ENCODE data around the gene MED8.
"Not testable (repeated sequence)": the region's sequence is repeated elsewhere in the genome, so short reads cannot be mapped to it uniquely, and the experiment has no call there.

Gene MED8

DNA sequence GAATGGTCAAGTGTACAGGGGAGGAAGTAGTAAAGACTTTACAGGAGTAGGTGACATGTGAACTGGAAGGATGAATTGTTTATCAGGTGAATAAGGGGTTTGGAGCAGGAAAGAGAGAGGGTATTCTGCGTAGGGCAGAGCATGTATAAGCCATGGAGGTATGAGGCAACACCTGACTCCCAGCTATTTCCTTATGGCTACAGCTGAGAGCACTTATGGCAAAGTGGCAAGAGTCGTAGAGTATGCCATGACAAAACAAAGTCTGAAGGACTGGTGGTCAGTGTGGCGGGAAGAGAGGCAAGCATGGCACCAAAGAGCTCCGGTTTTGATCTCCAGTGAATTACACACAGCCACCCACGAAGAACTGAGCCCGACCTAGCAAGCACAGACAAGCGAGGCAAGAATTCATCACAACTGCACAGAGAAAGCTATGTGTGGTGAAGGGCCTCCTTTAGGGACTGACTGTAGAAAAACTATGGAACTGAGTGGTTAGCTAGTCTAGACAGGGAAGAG, 12.8 kb downstream of the MED8 start:
- peaks cover 13% of the 10 kb centered on the region for H3K4me1 Mint-ChIP-seq
- no peaks in the 10 kb centered on the region for H3K27me3 Mint-ChIP-seq
- peaks cover 8% of the 10 kb centered on the region for H3K36me3 Mint-ChIP-seq
- H3K4me3 Mint-ChIP-seq: no peak overlapping the region
- no peaks in the 10 kb centered on the region for H3K9me3 Mint-ChIP-seq
- H3K27ac Mint-ChIP-seq: peak overlapping the region; percentile 20

DNA sequence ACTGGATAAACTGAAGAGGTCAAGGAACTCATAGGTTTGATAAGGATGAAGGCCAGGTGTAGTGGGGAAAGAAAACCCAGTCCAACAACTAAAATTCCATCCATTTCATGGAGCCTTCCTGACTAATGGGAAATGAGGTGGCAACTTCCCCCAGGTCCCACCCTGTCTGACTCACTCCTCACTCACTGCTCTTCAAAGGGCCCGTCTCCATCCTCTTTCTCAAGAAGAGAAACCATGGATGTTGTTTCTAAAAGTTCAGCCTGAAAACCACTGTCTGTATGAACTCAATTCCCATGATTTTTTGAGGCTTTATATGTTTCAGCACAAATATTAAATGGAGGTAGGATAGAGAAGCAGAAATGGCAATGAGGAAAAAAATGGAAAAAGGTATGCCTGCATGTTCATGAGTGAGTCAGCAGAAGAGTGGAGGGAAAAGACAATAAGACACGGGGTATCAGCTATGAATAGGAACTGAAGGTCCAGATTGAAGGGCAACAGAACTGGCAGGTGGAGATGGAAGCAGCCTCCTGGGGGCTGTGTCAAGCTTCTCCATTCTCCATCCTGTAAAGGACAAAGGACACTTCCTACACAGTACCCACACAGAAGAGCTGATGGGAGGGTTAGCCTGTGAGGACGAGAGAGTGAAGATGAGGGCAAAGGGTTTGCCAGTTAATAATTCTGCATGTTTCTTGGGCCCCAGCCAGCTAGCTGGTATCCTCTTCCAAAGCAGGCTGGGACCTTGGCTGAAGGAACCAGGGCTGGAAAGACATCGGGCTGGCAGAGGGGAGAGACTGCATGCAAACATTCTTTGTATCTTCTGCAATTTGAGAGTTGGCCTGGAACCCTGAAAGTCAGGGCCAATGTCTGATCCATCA, 16.3 kb downstream of the MED8 start:
- H3K27me3 Mint-ChIP-seq: no peaks in the 10 kb centered on the region
- peaks cover 25% of the 10 kb centered on the region for H3K4me1 Mint-ChIP-seq
- H3K27ac Mint-ChIP-seq: no peak overlapping the region
- peaks cover 1% of the 10 kb centered on the region for H3K36me3 Mint-ChIP-seq
- H3K4me3 Mint-ChIP-seq: no peak overlapping the region
- H3K9me3 Mint-ChIP-seq: no peaks in the 10 kb centered on the region

DNA sequence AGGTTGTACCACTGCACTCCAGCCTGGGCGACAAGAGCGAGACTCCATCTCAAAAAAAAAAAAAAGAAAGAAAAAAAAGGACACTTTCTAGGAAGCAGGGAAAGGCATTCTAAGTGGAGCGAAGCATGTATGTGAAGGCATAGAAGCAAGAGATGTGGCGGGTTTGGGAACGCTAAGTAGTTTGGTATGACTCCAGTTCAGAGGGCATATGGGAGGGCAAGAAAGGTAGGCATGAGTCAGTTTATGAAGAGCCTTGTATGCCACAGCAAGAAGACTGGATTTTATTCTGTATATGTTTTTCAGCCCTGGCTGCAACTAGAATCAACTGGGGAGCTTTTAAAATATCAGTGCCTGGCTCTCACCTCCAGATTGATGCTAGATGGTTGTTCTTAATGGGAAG, 17.4 kb downstream of the MED8 start:
- H3K27ac Mint-ChIP-seq: no peak overlapping the region
- H3K36me3 Mint-ChIP-seq: no peaks in the 10 kb centered on the region
- no peaks in the 10 kb centered on the region for H3K9me3 Mint-ChIP-seq
- no peaks in the 10 kb centered on the region for H3K27me3 Mint-ChIP-seq
- peaks cover 27% of the 10 kb centered on the region for H3K4me1 Mint-ChIP-seq
- H3K4me3 Mint-ChIP-seq: no peak overlapping the region

DNA sequence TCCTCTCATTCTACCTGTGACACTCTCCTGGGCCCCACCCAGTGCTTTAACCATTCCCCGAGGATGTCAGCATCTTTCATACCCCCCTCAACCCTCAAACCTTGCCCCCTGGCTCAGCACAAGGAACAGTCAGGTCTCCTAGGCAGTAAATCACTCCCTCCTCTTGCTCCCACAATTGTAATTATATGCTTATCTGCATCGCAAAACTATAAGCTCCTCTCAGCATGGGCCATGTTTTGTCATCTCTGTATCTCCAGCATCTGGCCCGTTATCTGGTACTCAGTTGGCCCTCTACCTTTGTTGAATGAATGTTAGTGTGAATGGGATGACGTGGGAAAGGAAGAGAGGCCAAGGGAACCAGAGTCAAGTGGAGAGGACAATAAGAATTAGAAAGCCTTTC, 19.0 kb downstream of the MED8 start:
- Mint-ChIP-seq H3K4me3 (no peak overlapping the region), H3K27me3 (no peaks in the 10 kb centered on the region), H3K36me3 (no peaks in the 10 kb centered on the region), H3K9me3 (no peaks in the 10 kb centered on the region), H3K4me1 (peaks cover 29% of the 10 kb centered on the region), H3K27ac (peak overlapping the region; percentile 44)

DNA sequence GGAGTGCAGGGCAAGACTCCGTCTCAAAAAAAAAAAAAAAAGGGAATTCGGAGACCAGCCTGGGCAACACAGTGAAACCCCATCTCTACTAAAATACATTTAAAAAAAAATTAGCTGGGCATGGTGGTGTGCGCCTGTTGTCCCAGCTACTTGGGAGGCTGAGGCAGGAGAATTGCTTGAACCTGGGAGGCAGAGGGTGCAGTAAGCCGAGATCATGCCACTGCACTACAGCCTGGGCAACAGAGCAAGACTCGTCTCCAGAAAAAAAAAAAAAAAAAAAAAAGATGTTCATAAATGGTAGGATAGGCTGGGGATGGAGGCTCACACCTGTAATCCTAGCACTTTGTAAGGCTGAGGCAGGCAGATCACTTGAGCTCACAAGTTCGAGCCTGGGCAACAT, 19.8 kb downstream of the MED8 start:
- H3K9me3 Mint-ChIP-seq, H3K27ac Mint-ChIP-seq, H3K4me3 Mint-ChIP-seq, H3K36me3 Mint-ChIP-seq, H3K27me3 Mint-ChIP-seq: not testable (repeated sequence)
- H3K4me1 Mint-ChIP-seq: peaks cover 36% of the 10 kb centered on the region

DNA sequence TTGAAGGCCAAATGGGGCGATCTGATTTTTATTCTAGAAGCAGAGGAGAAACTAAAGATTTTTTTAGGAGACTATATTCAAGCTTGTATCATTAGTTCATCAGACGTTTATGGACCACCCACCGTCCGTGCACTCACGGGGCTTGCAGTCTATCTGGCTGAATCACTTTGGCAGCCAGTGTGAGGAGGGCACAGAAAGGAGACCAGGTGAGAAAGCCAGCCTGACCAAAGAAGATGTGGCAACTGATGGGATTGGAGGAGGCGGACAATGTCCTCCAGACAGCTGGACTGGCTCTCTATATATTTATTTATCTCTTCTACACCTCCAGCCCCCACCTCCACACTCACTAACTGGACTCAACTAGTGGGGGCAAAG, 21.0 kb downstream of the MED8 start:
- H3K9me3 Mint-ChIP-seq: no peaks in the 10 kb centered on the region
- peaks cover 3% of the 10 kb centered on the region for H3K36me3 Mint-ChIP-seq
- H3K4me3 Mint-ChIP-seq: peak overlapping the region; percentile 94
- H3K27me3 Mint-ChIP-seq: no peaks in the 10 kb centered on the region
- H3K4me1 Mint-ChIP-seq: peaks cover 36% of the 10 kb centered on the region
- peak overlapping the region; percentile 88 for H3K27ac Mint-ChIP-seq

DNA sequence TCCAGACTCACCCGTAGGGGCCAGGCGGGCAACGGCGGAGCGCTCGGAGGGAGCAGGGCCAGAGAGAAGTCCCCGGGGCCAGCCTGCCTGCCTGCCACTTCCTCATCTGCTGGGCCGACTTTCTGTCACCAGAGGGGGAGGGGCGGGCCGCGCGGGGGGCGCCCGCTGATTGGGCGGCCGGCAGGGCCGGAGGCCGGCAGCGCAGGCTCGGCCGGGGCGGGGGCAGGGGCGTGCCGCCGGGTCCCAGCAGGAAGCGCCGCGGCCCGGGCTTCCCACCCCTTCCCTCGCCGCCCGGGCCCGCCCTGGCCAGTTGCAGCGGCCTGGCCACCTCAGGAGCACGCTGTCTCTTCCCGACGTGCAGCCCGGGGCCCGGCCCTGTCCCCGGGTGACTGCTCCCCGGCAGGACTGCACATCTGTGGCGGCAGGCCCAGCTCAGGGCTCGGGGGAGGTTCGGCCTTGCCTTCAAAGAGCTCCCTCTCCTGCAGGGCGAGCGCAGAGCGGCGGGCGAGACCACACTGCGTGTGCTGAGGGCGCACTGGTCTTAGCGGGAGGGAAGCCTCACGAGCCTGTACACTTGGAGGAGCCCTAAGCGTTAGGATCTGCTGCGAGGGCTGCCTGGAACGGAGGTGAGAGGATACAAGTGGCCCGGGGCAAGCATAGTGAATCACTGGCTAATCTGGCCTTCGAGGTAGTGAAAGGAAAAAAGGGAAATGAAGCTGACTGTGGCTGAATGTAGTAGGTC, 21.5 kb downstream of the MED8 start, which contains the start of gene ELOVL1:
Gene ELOVL1, minus strand, starts transcription at position 108 of the 742 bp plus-strand sequence. CDS start 2,402 bp downstream, outside the sequence.
- Mint-ChIP-seq H3K27ac (peak within 1 kb of the TSS; percentile 96), H3K27me3 (no peaks in the 10 kb centered on the region), H3K9me3 (no peaks in the 10 kb centered on the region), H3K4me3 (peak within 1 kb of the TSS; percentile 94), H3K36me3 (peaks cover 3% of the 10 kb centered on the region), H3K4me1 (peaks cover 36% of the 10 kb centered on the region)

DNA sequence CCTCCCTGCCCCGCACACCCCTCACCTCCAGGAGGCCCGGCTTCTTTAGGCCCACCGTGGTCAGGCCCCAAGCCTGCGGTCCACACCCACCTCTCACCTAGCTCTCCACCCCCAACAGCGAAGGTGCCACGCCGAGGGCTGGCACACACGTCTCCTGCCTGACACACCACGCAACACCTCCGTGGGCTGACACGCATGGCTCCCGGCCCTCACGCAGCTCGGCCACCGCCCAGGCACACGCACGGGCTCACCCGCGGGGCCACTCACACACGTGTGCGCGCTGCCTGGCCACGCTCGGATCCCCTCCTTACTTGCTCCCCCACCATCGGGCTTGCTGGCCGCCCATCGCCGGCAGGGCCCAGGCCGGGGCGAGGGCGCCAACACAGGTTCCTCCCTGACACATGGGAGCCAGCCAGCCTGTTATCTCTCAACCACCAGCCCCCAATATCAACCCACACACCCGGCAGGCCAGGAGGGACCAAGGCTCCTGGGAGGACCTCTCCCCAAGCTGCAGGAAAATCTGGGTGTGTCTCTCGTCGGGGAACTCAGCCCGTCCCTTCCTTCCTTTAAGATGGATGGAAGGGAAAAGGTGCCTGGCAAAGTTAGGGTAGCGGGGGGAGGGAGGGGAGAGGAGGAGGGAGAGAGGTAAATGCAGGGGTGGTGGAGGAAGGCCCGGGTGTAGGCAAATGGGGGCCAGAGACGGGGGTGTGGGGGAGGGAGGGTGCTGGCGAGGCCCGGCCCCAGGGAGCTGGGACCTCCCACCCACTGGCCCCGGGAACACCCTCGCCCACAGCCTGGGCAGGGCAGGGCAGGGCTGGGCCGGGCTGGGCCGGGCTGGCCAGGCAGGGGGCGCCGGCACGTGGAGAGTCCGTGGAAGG, 22.3 kb downstream of the MED8 start:
- H3K4me3 Mint-ChIP-seq: peak overlapping the region; percentile 90
- H3K27me3 Mint-ChIP-seq: no peaks in the 10 kb centered on the region
- peaks cover 3% of the 10 kb centered on the region for H3K36me3 Mint-ChIP-seq

DNA sequence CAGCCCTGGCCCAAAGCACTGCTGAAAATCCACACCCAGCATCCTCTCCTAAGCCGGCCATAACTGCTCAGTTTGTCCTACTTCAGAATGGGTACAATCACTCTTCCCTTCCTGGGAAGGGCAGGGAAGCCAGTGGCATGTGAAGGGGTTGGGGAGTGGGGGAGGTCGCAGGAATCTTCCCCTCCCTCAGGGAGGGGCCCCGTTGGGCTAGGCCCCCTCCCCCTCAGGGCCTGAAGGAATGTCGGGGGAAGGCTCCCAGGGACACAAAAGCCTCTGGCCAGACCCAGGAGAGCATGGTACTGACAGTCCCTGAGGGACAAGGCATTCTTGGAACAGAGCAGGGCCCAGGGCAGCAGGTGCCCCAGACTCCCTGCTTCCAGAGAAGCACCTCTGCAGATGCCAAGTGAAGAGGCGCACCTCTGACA, 23.0 kb downstream of the MED8 start:
- H3K27ac Mint-ChIP-seq: peak overlapping the region; percentile 96
- H3K36me3 Mint-ChIP-seq: peaks cover 3% of the 10 kb centered on the region
- H3K9me3 Mint-ChIP-seq: no peaks in the 10 kb centered on the region
- H3K27me3 Mint-ChIP-seq: no peaks in the 10 kb centered on the region
- peak overlapping the region; percentile 90 for H3K4me3 Mint-ChIP-seq
- H3K4me1 Mint-ChIP-seq: peaks cover 36% of the 10 kb centered on the region

More for the DNA sequence above, 22.3 kb downstream of the MED8 start:
- H3K27ac Mint-ChIP-seq: peak overlapping the region; percentile 96
- peaks cover 36% of the 10 kb centered on the region for H3K4me1 Mint-ChIP-seq
- no peaks in the 10 kb centered on the region for H3K9me3 Mint-ChIP-seq

DNA sequence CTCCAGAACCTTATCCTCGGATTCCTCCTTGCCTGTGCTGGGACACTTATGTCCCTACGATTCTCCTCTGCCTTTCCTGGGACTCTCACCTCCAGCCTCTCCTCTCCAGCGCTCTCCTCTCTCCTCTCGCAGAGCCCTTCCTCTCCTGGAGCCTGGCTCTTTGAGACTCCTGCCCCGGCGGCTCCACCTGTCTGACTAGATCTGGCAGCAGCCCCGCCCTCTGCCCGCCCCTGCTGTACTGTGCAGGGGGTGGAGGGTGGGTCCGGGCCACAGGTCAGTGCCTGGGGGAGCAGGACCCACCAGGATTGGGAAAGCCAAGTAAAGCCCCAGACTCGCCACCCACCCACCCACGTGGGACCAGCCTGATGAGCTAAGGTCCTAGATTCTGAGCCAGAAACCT, 23.4 kb downstream of the MED8 start:
- Mint-ChIP-seq H3K4me1 (peaks cover 32% of the 10 kb centered on the region), H3K36me3 (peaks cover 3% of the 10 kb centered on the region), H3K4me3 (peak overlapping the region; percentile 90), H3K27me3 (no peaks in the 10 kb centered on the region), H3K9me3 (no peaks in the 10 kb centered on the region), H3K27ac (peak overlapping the region; percentile 69)

DNA sequence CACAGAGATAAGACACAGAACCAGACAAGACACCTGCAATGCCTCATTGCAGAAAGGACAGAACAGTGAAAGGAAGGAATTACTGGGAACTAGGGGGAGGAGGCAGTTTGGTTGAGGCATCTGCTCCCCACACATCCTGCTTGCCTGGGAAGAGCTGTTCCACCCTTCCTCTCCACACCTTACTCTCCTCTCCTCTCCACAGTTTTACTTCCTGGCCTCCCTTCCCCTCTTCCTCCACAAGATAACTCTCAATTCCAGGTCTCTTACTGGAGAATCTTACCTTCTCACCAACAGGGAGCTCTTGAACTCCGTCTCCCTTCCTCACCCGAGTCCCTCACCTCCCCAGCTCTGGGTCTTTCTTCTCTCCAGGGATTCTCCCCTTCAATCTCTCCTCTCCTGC, 23.9 kb downstream of the MED8 start:
- Mint-ChIP-seq H3K27me3 (no peaks in the 10 kb centered on the region), H3K4me3 (peak overlapping the region; percentile 90), H3K36me3 (peaks cover 3% of the 10 kb centered on the region), H3K9me3 (no peaks in the 10 kb centered on the region), H3K27ac (peak overlapping the region; percentile 69), H3K4me1 (peaks cover 27% of the 10 kb centered on the region)

DNA sequence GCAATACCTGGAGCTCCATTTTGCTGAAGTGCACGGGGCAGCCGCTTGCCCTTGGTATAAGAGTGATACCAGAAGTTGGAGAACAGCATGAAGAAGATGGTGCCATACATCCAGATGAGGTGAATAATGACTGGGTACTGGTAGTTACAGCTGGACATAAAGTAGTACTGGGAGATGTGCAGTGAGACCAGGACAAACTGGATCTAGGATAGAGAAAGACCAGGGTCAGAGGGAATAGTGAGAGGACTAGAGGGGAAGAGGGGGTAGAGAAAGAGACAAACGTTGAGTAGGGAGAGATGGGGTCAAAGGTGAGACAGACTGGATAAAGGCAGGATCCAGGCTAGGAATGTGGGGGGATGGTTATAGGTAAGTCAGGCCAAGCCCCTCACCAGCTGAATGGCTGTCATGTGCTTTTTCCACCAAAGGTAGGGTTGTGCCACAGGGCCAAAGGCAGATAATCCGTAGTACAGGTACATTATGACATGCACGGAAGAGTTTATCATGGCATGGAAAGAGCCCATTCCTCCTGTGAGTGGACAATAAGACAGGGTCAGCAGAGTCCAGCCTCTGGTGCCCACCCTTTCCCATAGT, 25.6 kb downstream of the MED8 start:
- H3K4me1 Mint-ChIP-seq: peaks cover 30% of the 10 kb centered on the region
- peaks cover 3% of the 10 kb centered on the region for H3K36me3 Mint-ChIP-seq
- no peak overlapping the region for H3K4me3 Mint-ChIP-seq
- H3K9me3 Mint-ChIP-seq: no peaks in the 10 kb centered on the region
- peak overlapping the region; percentile 42 for H3K27ac Mint-ChIP-seq
- no peaks in the 10 kb centered on the region for H3K27me3 Mint-ChIP-seq

DNA sequence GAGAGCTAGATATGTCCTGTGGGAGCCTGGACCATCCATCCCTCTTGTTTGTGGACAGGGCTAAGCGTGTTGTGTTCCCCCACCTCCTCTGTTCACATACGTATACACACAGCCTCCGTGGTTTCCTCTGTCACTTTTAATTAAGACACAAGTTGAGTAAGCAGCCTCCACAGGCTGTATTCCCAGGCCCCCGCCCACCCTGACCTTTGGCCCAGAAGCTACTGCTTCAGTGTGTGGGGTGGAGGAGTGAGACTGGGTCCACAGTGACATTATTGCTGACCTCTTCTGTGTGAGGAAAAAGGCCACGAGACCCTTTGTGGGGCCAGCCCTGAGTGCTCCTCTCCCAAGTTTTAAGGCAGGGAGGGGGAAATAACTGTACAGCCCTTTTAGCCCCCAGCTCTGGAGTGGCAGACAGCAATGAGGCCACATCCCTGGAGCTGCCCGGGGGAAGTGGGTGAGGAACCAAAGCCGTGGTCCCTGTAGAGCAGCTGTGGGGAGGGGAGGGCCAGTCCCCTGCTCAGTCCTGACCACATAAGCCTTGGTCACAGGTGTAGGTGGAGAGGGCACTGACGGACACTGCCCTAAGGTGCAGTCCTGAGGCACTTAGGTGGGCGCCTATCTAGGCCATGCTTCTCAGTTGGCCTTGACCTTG, 26.2 kb downstream of the MED8 start:
- Mint-ChIP-seq H3K4me1 (peaks cover 24% of the 10 kb centered on the region), H3K4me3 (no peak overlapping the region), H3K36me3 (peaks cover 3% of the 10 kb centered on the region), H3K27ac (no peak overlapping the region), H3K27me3 (no peaks in the 10 kb centered on the region), H3K9me3 (no peaks in the 10 kb centered on the region)

DNA sequence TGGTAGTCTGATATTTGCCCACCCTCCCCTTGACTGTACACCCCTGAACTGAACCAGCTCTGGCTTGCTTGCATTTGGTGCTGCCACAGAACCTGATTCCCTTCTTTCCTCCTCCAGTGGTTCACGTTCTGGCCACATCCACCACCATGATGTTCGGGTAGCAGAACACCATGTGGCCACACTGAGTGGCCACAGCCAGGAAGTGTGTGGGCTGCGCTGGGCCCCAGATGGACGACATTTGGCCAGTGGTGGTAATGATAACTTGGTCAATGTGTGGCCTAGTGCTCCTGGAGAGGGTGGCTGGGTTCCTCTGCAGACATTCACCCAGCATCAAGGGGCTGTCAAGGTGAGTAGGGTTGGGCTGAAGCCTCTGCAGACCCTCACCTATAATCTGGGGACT, 29.0 kb downstream of the MED8 start:
- Mint-ChIP-seq H3K9me3 (no peaks in the 10 kb centered on the region), H3K27ac (no peak overlapping the region), H3K27me3 (no peaks in the 10 kb centered on the region), H3K4me3 (no peak overlapping the region), H3K36me3 (peaks cover 3% of the 10 kb centered on the region), H3K4me1 (peaks cover 23% of the 10 kb centered on the region)
